GM23248 (cell line): Measurements from ENCODE around the gene LAMB3.

Experiments
- EZH2 ChIP-seq: fragments of 200-600 bp; sonication (generic); IDR thresholded peaks from 2 replicates; pipeline ENCODE4 v1.6.1; 2018; ENCODE audit warnings: antibody characterized with exemption, mild to moderate bottlenecking; ENCODE audit not compliant: insufficient read depth, poor library complexity, severe bottlenecking
- EZH2phosphoT487 ChIP-seq: fragments of 200-600 bp; sonication (generic); IDR thresholded peaks from 2 replicates; pipeline ENCODE4 v1.6.1; 2018; ENCODE audit warnings: antibody characterized with exemption, moderate library complexity, mild to moderate bottlenecking, low read depth; ENCODE audit not compliant: insufficient read depth

- TF ChIP-seq EZH2 (no peak), EZH2phosphoT487 (no peak)
Observed at GRCh38 chr1:209570743-209571142, 81.5 kb downstream of the LAMB3 start.
